HCT116 (cell line): ENCODE measurements around the gene AFDN.

Experiments
- EZH2 ChIP-seq: fragments of 200-600 bp; sonication (generic); IDR thresholded peaks from 2 replicates; pipeline ENCODE4 v1.6.1; 2017; ENCODE audit warnings: antibody characterized with exemption, mixed run types
- JUND ChIP-seq: IDR thresholded peaks from 2 replicates; pipeline ENCODE4 v1.6.1; 2012
- POLR2A ChIP-seq: IDR thresholded peaks from 2 replicates; pipeline ENCODE4 v1.7.0; 2011; ENCODE audit warnings: borderline replicate concordance; ENCODE audit not compliant: insufficient read depth, insufficient read length; ENCODE audit errors: extremely low read depth
- POLR2AphosphoS5 ChIP-seq: IDR thresholded peaks from 2 replicates; pipeline ENCODE4 v1.6.1; 2011; ENCODE audit warnings: mild to moderate bottlenecking, low read depth, low read length, moderate library complexity
- RAD21 ChIP-seq: IDR thresholded peaks from 2 replicates; pipeline ENCODE4 v1.6.1; 2012; ENCODE audit warnings: low read depth, mild to moderate bottlenecking
- TF ChIP-seq, protein P1 (sequence below): IDR thresholded peaks from 2 replicates; pipeline ENCODE4 v1.6.1; 2012; ENCODE audit warnings: low read depth
- TF ChIP-seq, protein P2 (sequence below), 3 experiments: fragments of 200-600 bp in 1 of 3; sonication (generic) in 1 of 3; IDR thresholded peaks in 2 of 3; conservative IDR thresholded peaks in 1 of 3; 2 replicates each; pipeline ENCODE4 v1.5.1; 2012 to 2017; ENCODE audit warnings: low read depth in 2 of 3, low read length in 2 of 3, antibody characterized with exemption in 1 of 3, borderline replicate concordance in 1 of 3, control low read depth in 1 of 3, mild to moderate bottlenecking in 1 of 3, mixed read lengths in 1 of 3, mixed run types in 1 of 3, moderate library complexity in 1 of 3; ENCODE audit not compliant: insufficient read depth in 1 of 3
- TF ChIP-seq, protein P3 (sequence below): IDR thresholded peaks from 2 replicates; pipeline ENCODE4 v1.6.1; 2012
- TF ChIP-seq, protein P4 (sequence below): IDR thresholded peaks from 2 replicates; pipeline ENCODE4 v1.6.1; 2012

DNA sequence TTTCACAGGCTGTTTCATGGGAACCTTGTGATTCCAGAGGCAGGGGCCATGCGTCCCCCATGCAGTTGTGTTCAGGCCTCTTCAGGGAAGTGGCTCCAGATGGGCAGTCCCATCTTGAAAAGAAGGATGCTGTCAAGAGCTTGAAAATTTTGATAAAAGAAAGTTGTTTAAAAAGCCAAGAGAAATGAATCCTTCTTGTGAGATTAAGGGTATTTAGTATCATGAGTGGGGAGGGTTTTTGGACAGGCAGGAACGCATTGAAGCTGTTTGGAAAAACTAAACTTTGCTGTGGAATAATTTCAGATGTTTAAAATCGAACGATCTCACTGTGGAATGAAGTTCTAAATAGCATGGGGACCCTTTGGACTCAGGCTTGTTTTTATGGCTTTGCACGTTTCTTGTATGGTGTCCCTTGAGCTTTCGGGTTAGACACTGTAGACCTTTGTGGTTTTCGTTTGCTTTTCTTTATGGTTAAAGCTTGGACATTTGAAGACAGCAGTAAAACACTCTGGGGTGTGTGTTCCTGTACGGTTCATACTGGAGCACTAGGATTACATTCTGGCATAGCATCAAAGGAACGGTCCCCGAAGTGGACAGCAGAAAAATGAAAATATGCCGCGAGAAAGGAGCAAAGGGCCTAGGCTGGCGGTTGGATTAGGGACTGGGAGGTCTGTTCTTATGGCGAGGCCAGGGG lies 188.9 kb downstream of the AFDN start:
- TF ChIP-seq RAD21, result no peak
- no peak for TF ChIP-seq JUND
- TF ChIP-seq, protein P1, sequence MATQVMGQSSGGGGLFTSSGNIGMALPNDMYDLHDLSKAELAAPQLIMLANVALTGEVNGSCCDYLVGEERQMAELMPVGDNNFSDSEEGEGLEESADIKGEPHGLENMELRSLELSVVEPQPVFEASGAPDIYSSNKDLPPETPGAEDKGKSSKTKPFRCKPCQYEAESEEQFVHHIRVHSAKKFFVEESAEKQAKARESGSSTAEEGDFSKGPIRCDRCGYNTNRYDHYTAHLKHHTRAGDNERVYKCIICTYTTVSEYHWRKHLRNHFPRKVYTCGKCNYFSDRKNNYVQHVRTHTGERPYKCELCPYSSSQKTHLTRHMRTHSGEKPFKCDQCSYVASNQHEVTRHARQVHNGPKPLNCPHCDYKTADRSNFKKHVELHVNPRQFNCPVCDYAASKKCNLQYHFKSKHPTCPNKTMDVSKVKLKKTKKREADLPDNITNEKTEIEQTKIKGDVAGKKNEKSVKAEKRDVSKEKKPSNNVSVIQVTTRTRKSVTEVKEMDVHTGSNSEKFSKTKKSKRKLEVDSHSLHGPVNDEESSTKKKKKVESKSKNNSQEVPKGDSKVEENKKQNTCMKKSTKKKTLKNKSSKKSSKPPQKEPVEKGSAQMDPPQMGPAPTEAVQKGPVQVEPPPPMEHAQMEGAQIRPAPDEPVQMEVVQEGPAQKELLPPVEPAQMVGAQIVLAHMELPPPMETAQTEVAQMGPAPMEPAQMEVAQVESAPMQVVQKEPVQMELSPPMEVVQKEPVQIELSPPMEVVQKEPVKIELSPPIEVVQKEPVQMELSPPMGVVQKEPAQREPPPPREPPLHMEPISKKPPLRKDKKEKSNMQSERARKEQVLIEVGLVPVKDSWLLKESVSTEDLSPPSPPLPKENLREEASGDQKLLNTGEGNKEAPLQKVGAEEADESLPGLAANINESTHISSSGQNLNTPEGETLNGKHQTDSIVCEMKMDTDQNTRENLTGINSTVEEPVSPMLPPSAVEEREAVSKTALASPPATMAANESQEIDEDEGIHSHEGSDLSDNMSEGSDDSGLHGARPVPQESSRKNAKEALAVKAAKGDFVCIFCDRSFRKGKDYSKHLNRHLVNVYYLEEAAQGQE, result no peak
- TF ChIP-seq POLR2AphosphoS5, result no peak
- TF ChIP-seq EZH2, result no peak
- TF ChIP-seq, protein P2, sequence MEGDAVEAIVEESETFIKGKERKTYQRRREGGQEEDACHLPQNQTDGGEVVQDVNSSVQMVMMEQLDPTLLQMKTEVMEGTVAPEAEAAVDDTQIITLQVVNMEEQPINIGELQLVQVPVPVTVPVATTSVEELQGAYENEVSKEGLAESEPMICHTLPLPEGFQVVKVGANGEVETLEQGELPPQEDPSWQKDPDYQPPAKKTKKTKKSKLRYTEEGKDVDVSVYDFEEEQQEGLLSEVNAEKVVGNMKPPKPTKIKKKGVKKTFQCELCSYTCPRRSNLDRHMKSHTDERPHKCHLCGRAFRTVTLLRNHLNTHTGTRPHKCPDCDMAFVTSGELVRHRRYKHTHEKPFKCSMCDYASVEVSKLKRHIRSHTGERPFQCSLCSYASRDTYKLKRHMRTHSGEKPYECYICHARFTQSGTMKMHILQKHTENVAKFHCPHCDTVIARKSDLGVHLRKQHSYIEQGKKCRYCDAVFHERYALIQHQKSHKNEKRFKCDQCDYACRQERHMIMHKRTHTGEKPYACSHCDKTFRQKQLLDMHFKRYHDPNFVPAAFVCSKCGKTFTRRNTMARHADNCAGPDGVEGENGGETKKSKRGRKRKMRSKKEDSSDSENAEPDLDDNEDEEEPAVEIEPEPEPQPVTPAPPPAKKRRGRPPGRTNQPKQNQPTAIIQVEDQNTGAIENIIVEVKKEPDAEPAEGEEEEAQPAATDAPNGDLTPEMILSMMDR (IDR thresholded peaks at IDR 0.05 in 2 of 3, conservative IDR thresholded peaks at IDR 0.05 in 1 of 3; ENCODE audit: borderline replicate concordance in 1 of 3, insufficient read depth in 1 of 3, low read depth in 2 of 3, low read length in 2 of 3), result no peak
- no peak for TF ChIP-seq POLR2A
- TF ChIP-seq, protein P3, sequence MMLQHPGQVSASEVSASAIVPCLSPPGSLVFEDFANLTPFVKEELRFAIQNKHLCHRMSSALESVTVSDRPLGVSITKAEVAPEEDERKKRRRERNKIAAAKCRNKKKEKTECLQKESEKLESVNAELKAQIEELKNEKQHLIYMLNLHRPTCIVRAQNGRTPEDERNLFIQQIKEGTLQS, result no peak
- TF ChIP-seq, protein P4, sequence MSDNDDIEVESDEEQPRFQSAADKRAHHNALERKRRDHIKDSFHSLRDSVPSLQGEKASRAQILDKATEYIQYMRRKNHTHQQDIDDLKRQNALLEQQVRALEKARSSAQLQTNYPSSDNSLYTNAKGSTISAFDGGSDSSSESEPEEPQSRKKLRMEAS, result no peak
